Prostate gland (tissue), 2 donors: ENCODE data around the gene SPATC1L.

Source experiments
- CTCF ChIP-seq, 4 experiments: fragments of 200-600 bp in 2 of 4; fragments of 450-650 bp in 2 of 4; sonication (generic) in 2 of 4; IDR thresholded peaks; 1 replicate in 3 of 4; 2 replicates in 1 of 4; pipeline ENCODE4 v1.5.1; 2016 to 2019; ENCODE audit warnings: antibody characterized with exemption in 4 of 4, mild to moderate bottlenecking in 2 of 4, moderate library complexity in 2 of 4
- POLR2A ChIP-seq: fragments of 450-650 bp; IDR thresholded peaks from one replicate; pipeline ENCODE4 v1.6.1; 2016; ENCODE audit warnings: antibody characterized with exemption, mild to moderate bottlenecking
- POLR2AphosphoS5 ChIP-seq: sonication (generic); formaldehyde crosslinking; IDR thresholded peaks from one replicate; pipeline ENCODE4 v1.6.1; 2017; ENCODE audit warnings: antibody characterized with exemption

GRCh38 chr21:46219591-46220239 lies 35.5 kb upstream of the SPATC1L start:
- TF ChIP-seq CTCF (IDR thresholded peaks at IDR 0.05), result no peak
- TF ChIP-seq POLR2AphosphoS5, result no peak
- no peak for TF ChIP-seq POLR2A
